Gastroesophageal sphincter (tissue), 4 donors: ENCODE data around the gene GPR65. TPM values are rescaled to one million over a fixed set of nuclear protein-coding genes. Genes with fewer than 3 reads are reported as not detected.

Source experiments
- ATAC-seq: fragments of 150-250 bp; one replicate; pipeline ENCODE4 v1.9.1; 2016; ENCODE audit warnings: mild to moderate bottlenecking, moderate library complexity
- H3K27ac ChIP-seq, 4 donors: fragments of 200-600 bp; sonication (generic) in 3 of 4; 1 replicate in 3 of 4; 2 replicates in 1 of 4; pipeline ENCODE4 v1.5.1; 2016 to 2019
- H3K27me3 ChIP-seq: fragments of 200-600 bp; sonication (generic); one replicate; pipeline ENCODE4 v1.5.1; 2019
- H3K36me3 ChIP-seq, 2 donors: fragments of 200-600 bp; sonication (generic); one replicate each; pipeline ENCODE4 v1.5.1; 2019; ENCODE audit warnings: control low read depth in 1 of 2
- H3K4me1 ChIP-seq, 3 donors: fragments of 200-600 bp; sonication (generic); 1 replicate in 2 of 3; 2 replicates in 1 of 3; pipeline ENCODE4 v1.5.1; 2016 to 2019; ENCODE audit warnings: control low read depth in 2 of 3
- H3K4me3 ChIP-seq, 2 donors: fragments of 200-600 bp; sonication (generic); one replicate each; pipeline ENCODE4 v1.5.1; 2019; ENCODE audit warnings: mild to moderate bottlenecking in 1 of 2, moderate library complexity in 1 of 2
- H3K9me3 ChIP-seq, 3 donors: fragments of 200-600 bp; sonication (generic); one replicate each; pipeline ENCODE4 v1.5.1; 2017 to 2019; ENCODE audit warnings: control low read depth in 2 of 3
- EP300 ChIP-seq: sonication (generic); formaldehyde crosslinking; IDR thresholded peaks from one replicate; pipeline ENCODE4 v1.6.1; 2017; ENCODE audit warnings: antibody characterized with exemption, mild to moderate bottlenecking
- POLR2A ChIP-seq, 2 donors: fragments of 450-650 bp; IDR thresholded peaks; one replicate each; pipeline ENCODE4 v1.6.1; 2017; ENCODE audit warnings: antibody characterized with exemption in 2 of 2, mild to moderate bottlenecking in 2 of 2, moderate library complexity in 1 of 2
- POLR2AphosphoS5 ChIP-seq: sonication (generic); formaldehyde crosslinking; IDR thresholded peaks from one replicate; pipeline ENCODE4 v1.6.1; 2017; ENCODE audit warnings: antibody characterized with exemption
- WGBS, 2 donors: methylation state at CpG; one replicate each; pipeline ENCODE4 v1.1.5; 2018; ENCODE audit warnings: low coverage in 1 of 2; 5-methylcytosine and 5-hydroxymethylcytosine counted together
- small RNA-seq, 4 donors: library from RNA; depleted of rRNA; stranded (forward); fragments of <200 nt; gene quantifications; one replicate each; pipeline ENCODE3, GENCODE V24; 2016
- total RNA-seq, 4 donors: library from RNA; depleted of rRNA; stranded (reverse); fragments of >200 nt; gene quantifications; one replicate each; pipeline ENCODE4 v1.1.0, GENCODE V29; 2016
- TF ChIP-seq, protein P1 (sequence below), 4 experiments: fragments of 200-600 bp in 2 of 4; fragments of 450-650 bp in 2 of 4; sonication (generic) in 1 of 4; IDR thresholded peaks; one replicate each; pipeline ENCODE4 v1.5.1; 2017 to 2019; ENCODE audit warnings: antibody characterized with exemption in 4 of 4, mild to moderate bottlenecking in 2 of 4, moderate library complexity in 2 of 4

Gene GPR65
- total RNA-seq, 4 donors from 2014 or later, result 0.47 to 1.5 (median 0.52) TPM

DNA sequence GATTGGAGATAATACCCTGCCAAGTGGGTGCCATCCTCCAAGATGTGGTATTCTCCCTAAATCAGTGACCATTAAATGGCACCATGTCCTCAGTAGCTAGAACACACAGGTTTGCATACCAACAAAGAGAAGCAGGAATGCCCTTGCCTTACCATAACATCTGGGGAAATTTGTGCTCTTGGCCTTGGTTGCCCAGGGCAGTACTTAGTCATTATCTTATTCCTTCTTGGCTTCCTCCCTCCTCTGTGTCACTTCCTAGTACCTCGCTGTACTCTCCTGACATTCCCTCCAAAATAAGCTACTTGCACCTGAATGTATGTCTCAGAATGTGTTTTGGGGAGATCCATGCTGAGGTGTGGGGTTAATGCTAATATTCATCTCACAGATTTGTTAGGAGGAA lies 43.4 kb downstream of the GPR65 start:
- H3K4me1 ChIP-seq, result no peaks in the 10 kb centered on the region
- no peaks in the 10 kb centered on the region for H3K9me3 ChIP-seq
- no peaks in the 10 kb centered on the region for H3K27me3 ChIP-seq
- TF ChIP-seq POLR2AphosphoS5 (no peak), EP300 (no peak), POLR2A (IDR thresholded peaks at IDR 0.05) (no peak)
- TF ChIP-seq, protein P1, sequence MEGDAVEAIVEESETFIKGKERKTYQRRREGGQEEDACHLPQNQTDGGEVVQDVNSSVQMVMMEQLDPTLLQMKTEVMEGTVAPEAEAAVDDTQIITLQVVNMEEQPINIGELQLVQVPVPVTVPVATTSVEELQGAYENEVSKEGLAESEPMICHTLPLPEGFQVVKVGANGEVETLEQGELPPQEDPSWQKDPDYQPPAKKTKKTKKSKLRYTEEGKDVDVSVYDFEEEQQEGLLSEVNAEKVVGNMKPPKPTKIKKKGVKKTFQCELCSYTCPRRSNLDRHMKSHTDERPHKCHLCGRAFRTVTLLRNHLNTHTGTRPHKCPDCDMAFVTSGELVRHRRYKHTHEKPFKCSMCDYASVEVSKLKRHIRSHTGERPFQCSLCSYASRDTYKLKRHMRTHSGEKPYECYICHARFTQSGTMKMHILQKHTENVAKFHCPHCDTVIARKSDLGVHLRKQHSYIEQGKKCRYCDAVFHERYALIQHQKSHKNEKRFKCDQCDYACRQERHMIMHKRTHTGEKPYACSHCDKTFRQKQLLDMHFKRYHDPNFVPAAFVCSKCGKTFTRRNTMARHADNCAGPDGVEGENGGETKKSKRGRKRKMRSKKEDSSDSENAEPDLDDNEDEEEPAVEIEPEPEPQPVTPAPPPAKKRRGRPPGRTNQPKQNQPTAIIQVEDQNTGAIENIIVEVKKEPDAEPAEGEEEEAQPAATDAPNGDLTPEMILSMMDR (IDR thresholded peaks at IDR 0.05), result no peak
- 71% methylated on average over 1 of the region's 1 CpG for WGBS, 2 donors
- no peak overlapping the region for H3K4me3 ChIP-seq
- no peak for ATAC-seq
- no peak overlapping the region for H3K27ac ChIP-seq
- no peaks in the 10 kb centered on the region for H3K36me3 ChIP-seq

DNA sequence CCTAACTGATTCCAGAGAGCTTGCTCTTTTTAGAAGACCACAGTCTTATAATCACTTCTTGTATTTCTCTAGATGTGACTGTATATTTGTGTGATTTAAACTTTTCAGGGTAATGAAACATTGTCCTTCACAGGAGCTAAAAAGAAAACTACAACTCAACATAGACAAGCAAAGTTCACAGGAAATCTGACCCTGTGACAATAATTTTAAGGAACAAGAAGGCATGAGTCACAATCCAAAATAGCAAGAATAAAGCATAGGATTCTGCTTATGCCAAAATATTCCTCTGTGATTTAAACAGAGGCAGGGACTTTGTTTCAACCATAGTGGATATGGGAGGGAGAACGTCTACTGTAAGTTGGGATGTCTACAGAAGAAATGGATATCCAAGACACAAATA lies 44.3 kb downstream of the GPR65 start:
- 69 to 70% methylated on average over 1 of the region's 1 CpG for WGBS, 2 donors
- H3K4me3 ChIP-seq, result no peak overlapping the region
- H3K9me3 ChIP-seq, result no peaks in the 10 kb centered on the region
- no peaks in the 10 kb centered on the region for H3K4me1 ChIP-seq
- ATAC-seq, result no peak
- no peaks in the 10 kb centered on the region for H3K36me3 ChIP-seq
- no peak overlapping the region for H3K27ac ChIP-seq
- TF ChIP-seq POLR2A (IDR thresholded peaks at IDR 0.05), result no peak
- TF ChIP-seq POLR2AphosphoS5, result no peak
- TF ChIP-seq EP300, result no peak
- TF ChIP-seq, protein P1 (IDR thresholded peaks at IDR 0.05), result no peak
- no peaks in the 10 kb centered on the region for H3K27me3 ChIP-seq

DNA sequence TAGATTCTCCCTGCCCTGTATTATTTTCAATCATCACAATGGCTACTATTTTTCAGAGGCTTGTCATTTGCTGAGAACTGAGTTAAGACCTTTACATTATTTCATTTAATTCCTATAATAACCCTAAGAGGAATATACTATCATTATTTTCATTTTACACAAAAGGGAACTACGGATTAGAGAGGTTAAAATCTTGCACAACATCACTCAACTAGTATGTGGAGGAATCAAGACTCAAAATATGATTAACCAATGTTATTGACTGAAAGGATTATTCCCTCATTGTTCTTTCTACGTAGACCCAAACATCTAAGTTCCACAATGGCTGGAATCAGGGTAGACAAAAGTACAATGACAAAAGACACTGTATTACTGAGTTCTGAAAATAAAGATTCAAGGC lies 45.0 kb downstream of the GPR65 start:
- Histone ChIP-seq H3K27me3 (no peaks in the 10 kb centered on the region), H3K36me3 (no peaks in the 10 kb centered on the region), H3K4me3 (no peak overlapping the region), H3K9me3 (no peaks in the 10 kb centered on the region), H3K4me1 (no peaks in the 10 kb centered on the region), H3K27ac (no peak overlapping the region)
- no peak for ATAC-seq
- WGBS, 2 donors, result 57 to 80% methylated on average over 2 of the region's 2 CpGs
- TF ChIP-seq POLR2AphosphoS5 (no peak), EP300 (no peak)
- TF ChIP-seq, protein P1 (IDR thresholded peaks at IDR 0.05), result no peak

DNA sequence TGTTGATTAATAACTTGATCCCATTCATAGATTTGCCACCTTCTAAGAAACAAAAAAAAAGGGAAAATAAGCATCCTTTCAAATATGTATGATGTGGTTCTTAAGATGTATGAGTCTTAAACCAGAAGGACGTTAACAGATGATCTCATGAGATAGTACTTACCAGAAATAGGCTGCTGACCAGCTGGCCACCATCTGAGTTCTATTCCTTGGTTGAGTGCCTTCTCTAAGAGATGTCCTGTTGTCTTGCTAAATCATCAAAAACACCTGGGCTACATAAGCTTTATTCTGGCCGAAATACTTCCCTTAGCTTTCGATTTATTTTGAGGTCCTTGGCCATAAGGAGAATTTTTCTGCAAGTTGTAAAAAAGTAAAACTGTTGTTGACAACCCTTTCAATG lies 55.6 kb downstream of the GPR65 start:
- H3K4me1 ChIP-seq, result no peaks in the 10 kb centered on the region
- H3K27ac ChIP-seq, result no peak overlapping the region
- TF ChIP-seq, protein P1 (IDR thresholded peaks at IDR 0.05), result no peak
- TF ChIP-seq POLR2A (IDR thresholded peaks at IDR 0.05), result no peak
- H3K36me3 ChIP-seq, result no peaks in the 10 kb centered on the region
- 78 to 81% methylated on average over 3 of the region's 3 CpGs for WGBS, 2 donors
- no peaks in the 10 kb centered on the region for H3K9me3 ChIP-seq
- no peak overlapping the region for H3K4me3 ChIP-seq
- H3K27me3 ChIP-seq, result no peaks in the 10 kb centered on the region
- ATAC-seq, result no peak

DNA sequence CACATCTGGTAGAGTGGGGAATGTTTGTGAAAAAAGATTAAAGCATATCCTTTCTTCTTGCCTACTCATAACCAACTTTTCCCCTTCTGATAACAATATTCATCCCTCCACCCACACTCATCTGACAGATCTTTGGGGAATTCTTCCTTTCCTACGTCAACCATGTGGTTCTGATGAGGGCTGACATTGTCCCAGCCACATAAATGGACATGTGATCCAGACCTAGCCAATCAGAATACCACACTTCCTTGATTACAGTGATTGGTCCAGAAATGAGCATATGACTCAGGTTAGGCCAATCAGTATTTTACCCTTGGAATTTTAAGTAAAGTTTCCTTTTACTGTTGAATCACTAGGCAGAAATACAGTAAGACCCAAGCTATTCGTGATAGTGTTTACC lies 58.9 kb downstream of the GPR65 start:
- Histone ChIP-seq H3K9me3 (no peaks in the 10 kb centered on the region), H3K27me3 (no peaks in the 10 kb centered on the region), H3K4me3 (no peak overlapping the region), H3K36me3 (no peaks in the 10 kb centered on the region), H3K27ac (no peak overlapping the region), H3K4me1 (no peaks in the 10 kb centered on the region)
- TF ChIP-seq POLR2AphosphoS5 (no peak), EP300 (no peak), POLR2A (IDR thresholded peaks at IDR 0.05) (no peak)
- TF ChIP-seq, protein P1 (IDR thresholded peaks at IDR 0.05), result no peak
- ATAC-seq, result no peak
- WGBS, 2 donors, result 75 to 76% methylated on average over 2 of the region's 2 CpGs

Small RNA genes lying within 50 kb of the gene (small RNA-seq; reads per million reads assigned to genes)
- 0 reads per million in 4 donors for gene RNU6-835P

Other genes starting within 250 kb of the GPR65 start
- 10 to 100 TPM; 13.7 to 19.9 (median 16.6) TPM for gene GALC, start 12.0 kb upstream of the GPR65 start, total RNA-seq